HEK293 (cell line): ENCODE data around the gene WNT6.

Source experiments
- BCL11A ChIP-seq: fragments of 450-650 bp; formaldehyde crosslinking; IDR thresholded peaks from 2 replicates; pipeline ENCODE4 v1.5.1; 2016; ENCODE audit warnings: low read depth, missing biosample characterization, missing genetic modification characterization
- EGR2 ChIP-seq: fragments of 450-650 bp; formaldehyde crosslinking; IDR thresholded peaks from 2 replicates; pipeline ENCODE4 v1.5.1; 2016; ENCODE audit warnings: low read depth, missing biosample characterization, missing genetic modification characterization
- GLIS1 ChIP-seq: fragments of 450-650 bp; formaldehyde crosslinking; IDR thresholded peaks from 2 replicates; pipeline ENCODE4 v1.5.1; 2016; ENCODE audit warnings: missing biosample characterization, missing genetic modification characterization
- HOXC10 ChIP-seq: sonication (generic); formaldehyde crosslinking; IDR thresholded peaks from 2 replicates; pipeline ENCODE4 v1.8.1; 2023; ENCODE audit warnings: mild to moderate bottlenecking, missing genetic modification reagents
- SP3 ChIP-seq: fragments of 450-650 bp; formaldehyde crosslinking; IDR thresholded peaks from 2 replicates; pipeline ENCODE4 v1.5.1; 2016; ENCODE audit warnings: missing biosample characterization, missing genetic modification characterization
- WT1 ChIP-seq: fragments of 450-650 bp; formaldehyde crosslinking; IDR thresholded peaks from 2 replicates; pipeline ENCODE4 v1.5.1; 2016; ENCODE audit warnings: missing biosample characterization, missing genetic modification characterization
- ZBTB1 ChIP-seq: fragments of 450-650 bp; formaldehyde crosslinking; IDR thresholded peaks from 2 replicates; pipeline ENCODE4 v1.5.1; 2016; ENCODE audit warnings: missing biosample characterization, missing genetic modification characterization
- ZBTB17 ChIP-seq: fragments of 450-650 bp; formaldehyde crosslinking; IDR thresholded peaks from 2 replicates; pipeline ENCODE4 v1.5.1; 2016; ENCODE audit warnings: missing biosample characterization, missing genetic modification characterization
- ZBTB21 ChIP-seq: fragments of 450-650 bp; formaldehyde crosslinking; IDR thresholded peaks from 2 replicates; pipeline ENCODE4 v1.5.1; 2017; ENCODE audit warnings: missing biosample characterization, missing genetic modification characterization
- ZBTB6 ChIP-seq: fragments of 450-650 bp; formaldehyde crosslinking; IDR thresholded peaks from 2 replicates; pipeline ENCODE4 v1.5.1; 2017; ENCODE audit warnings: missing biosample characterization, missing genetic modification characterization
- ZFHX2 ChIP-seq: fragments of 450-650 bp; formaldehyde crosslinking; conservative IDR thresholded peaks from 2 replicates; pipeline ENCODE4 v1.5.1; 2016; ENCODE audit warnings: missing biosample characterization, missing genetic modification characterization
- ZFP37 ChIP-seq: fragments of 450-650 bp; formaldehyde crosslinking; IDR thresholded peaks from 2 replicates; pipeline ENCODE4 v1.5.1; 2016; ENCODE audit warnings: missing biosample characterization, missing genetic modification characterization
- ZIC2 ChIP-seq: fragments of 450-650 bp; formaldehyde crosslinking; IDR thresholded peaks from 2 replicates; pipeline ENCODE4 v1.5.1; 2016; ENCODE audit warnings: missing biosample characterization, missing genetic modification characterization
- ZNF10 ChIP-seq: fragments of 450-650 bp; formaldehyde crosslinking; IDR thresholded peaks from 2 replicates; pipeline ENCODE4 v1.5.1; 2017; ENCODE audit warnings: missing biosample characterization, missing genetic modification characterization
- ZNF18 ChIP-seq: fragments of 450-650 bp; formaldehyde crosslinking; IDR thresholded peaks from 2 replicates; pipeline ENCODE4 v1.5.1; 2016; ENCODE audit warnings: missing biosample characterization, missing genetic modification characterization
- ZNF26 ChIP-seq: fragments of 450-650 bp; formaldehyde crosslinking; IDR thresholded peaks from 2 replicates; pipeline ENCODE4 v1.5.1; 2016; ENCODE audit warnings: missing biosample characterization, missing genetic modification characterization
- ZNF335 ChIP-seq: fragments of 450-650 bp; formaldehyde crosslinking; conservative IDR thresholded peaks from 2 replicates; pipeline ENCODE4 v1.5.1; 2016; ENCODE audit warnings: missing biosample characterization, missing genetic modification characterization
- ZNF404 ChIP-seq: fragments of 450-650 bp; formaldehyde crosslinking; IDR thresholded peaks from 2 replicates; pipeline ENCODE4 v1.5.1; 2017; ENCODE audit warnings: missing biosample characterization, missing genetic modification characterization
- ZNF426 ChIP-seq: fragments of 450-650 bp; formaldehyde crosslinking; IDR thresholded peaks from 2 replicates; pipeline ENCODE4 v1.5.1; 2017; ENCODE audit warnings: missing biosample characterization, missing genetic modification characterization, mild to moderate bottlenecking, inconsistent platforms, moderate library complexity
- ZNF521 ChIP-seq: fragments of 450-650 bp; formaldehyde crosslinking; IDR thresholded peaks from 2 replicates; pipeline ENCODE4 v1.5.1; 2017; ENCODE audit warnings: missing biosample characterization, mild to moderate bottlenecking, missing genetic modification characterization
- ZNF639 ChIP-seq: fragments of 450-650 bp; formaldehyde crosslinking; IDR thresholded peaks from 2 replicates; pipeline ENCODE4 v1.5.1; 2016; ENCODE audit warnings: missing biosample characterization, missing genetic modification characterization
- ZNF701 ChIP-seq: fragments of 450-650 bp; formaldehyde crosslinking; IDR thresholded peaks from 2 replicates; pipeline ENCODE4 v1.5.1; 2016; ENCODE audit warnings: missing biosample characterization, missing genetic modification characterization
- TF ChIP-seq, protein P1 (sequence below): fragments of 450-650 bp; formaldehyde crosslinking; IDR thresholded peaks from 2 replicates; pipeline ENCODE4 v1.5.1; 2017; ENCODE audit warnings: missing biosample characterization, missing genetic modification characterization
- TF ChIP-seq, protein P2 (sequence below): fragments of 450-650 bp; formaldehyde crosslinking; IDR thresholded peaks from 2 replicates; pipeline ENCODE4 v1.5.1; 2016; ENCODE audit warnings: missing biosample characterization, missing genetic modification characterization, borderline replicate concordance
- TF ChIP-seq, protein P3 (sequence below): fragments of 450-650 bp; formaldehyde crosslinking; IDR thresholded peaks from 2 replicates; pipeline ENCODE4 v1.5.1; 2016; ENCODE audit warnings: missing biosample characterization, missing genetic modification characterization

Gene WNT6

DNA sequence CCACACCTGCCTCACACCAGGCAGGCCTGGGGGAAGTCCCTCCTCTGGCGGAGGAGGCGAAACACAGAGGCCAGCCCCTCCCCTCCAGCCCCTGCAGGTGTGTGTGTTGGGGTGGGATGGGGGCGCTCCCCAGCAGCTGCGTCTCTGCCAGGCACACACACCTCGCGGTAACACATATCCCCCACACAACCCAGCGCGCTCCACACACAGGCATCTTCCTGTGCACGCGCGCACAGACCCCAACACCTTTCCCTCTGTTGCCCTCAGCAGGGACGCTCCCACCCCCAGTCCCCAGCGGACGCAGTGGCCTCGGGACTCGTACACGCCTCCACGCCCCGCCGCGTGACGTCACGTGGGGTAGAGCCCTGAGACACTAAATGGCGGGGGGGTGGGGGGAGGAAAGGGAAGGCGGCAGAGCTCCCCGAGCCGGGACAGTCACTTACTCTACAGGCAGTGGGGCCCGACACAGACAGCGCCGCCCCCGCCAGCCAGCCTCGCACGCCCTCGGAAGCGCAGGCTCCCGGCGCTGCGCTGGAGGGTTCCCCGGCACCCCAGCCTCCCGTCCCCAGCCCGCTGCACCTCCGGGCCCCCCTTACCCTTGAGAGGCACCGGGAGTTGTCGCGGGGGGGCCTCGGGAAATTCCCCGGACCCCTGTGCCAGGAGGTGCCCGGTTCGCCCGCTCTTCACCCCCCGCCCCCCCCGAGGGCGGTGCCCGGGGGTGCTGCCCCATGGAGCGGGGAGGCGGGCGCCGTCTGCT is 20.7 kb downstream of the WNT6 start, which contains the start of gene WNT10A (continued):
- no peak for TF ChIP-seq ZNF426 (tag by site-specific recombination)
- no peak for TF ChIP-seq ZBTB6 (tag by site-specific recombination)
- TF ChIP-seq ZFP37 (tag by site-specific recombination) = no peak
- TF ChIP-seq ZNF18 (tag by site-specific recombination) = no peak
- TF ChIP-seq ZBTB17 (tag by site-specific recombination) = peak; percentile 44; the same call in 1 of the 2 replicates
- TF ChIP-seq GLIS1 (tag by site-specific recombination) = peak; percentile 78
- peak; percentile 61 for TF ChIP-seq SP3 (tag by site-specific recombination)
- TF ChIP-seq ZNF404 (tag by site-specific recombination) = no peak
- TF ChIP-seq, protein P1, sequence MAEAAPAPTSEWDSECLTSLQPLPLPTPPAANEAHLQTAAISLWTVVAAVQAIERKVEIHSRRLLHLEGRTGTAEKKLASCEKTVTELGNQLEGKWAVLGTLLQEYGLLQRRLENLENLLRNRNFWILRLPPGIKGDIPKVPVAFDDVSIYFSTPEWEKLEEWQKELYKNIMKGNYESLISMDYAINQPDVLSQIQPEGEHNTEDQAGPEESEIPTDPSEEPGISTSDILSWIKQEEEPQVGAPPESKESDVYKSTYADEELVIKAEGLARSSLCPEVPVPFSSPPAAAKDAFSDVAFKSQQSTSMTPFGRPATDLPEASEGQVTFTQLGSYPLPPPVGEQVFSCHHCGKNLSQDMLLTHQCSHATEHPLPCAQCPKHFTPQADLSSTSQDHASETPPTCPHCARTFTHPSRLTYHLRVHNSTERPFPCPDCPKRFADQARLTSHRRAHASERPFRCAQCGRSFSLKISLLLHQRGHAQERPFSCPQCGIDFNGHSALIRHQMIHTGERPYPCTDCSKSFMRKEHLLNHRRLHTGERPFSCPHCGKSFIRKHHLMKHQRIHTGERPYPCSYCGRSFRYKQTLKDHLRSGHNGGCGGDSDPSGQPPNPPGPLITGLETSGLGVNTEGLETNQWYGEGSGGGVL (tag by site-specific recombination) = peak; percentile 92
- peak; percentile 53; the same call in 1 of the 2 replicates for TF ChIP-seq ZBTB21 (tag by site-specific recombination)
- TF ChIP-seq EGR2 (tag by site-specific recombination) = peak; percentile 78
- TF ChIP-seq ZNF335 (tag by site-specific recombination) = 0 out of 2 replicates have a peak, but pooled peaks have one; percentile 23
- TF ChIP-seq ZFHX2 (tag by site-specific recombination) = peak; percentile 78
- no peak for TF ChIP-seq ZNF521
- peak; percentile 60 for TF ChIP-seq ZIC2
- no peak for TF ChIP-seq ZNF10 (tag by site-specific recombination)
- no peak for TF ChIP-seq ZNF26 (tag by site-specific recombination)
- TF ChIP-seq ZBTB1 (tag by site-specific recombination) = no peak
- TF ChIP-seq, protein P2, sequence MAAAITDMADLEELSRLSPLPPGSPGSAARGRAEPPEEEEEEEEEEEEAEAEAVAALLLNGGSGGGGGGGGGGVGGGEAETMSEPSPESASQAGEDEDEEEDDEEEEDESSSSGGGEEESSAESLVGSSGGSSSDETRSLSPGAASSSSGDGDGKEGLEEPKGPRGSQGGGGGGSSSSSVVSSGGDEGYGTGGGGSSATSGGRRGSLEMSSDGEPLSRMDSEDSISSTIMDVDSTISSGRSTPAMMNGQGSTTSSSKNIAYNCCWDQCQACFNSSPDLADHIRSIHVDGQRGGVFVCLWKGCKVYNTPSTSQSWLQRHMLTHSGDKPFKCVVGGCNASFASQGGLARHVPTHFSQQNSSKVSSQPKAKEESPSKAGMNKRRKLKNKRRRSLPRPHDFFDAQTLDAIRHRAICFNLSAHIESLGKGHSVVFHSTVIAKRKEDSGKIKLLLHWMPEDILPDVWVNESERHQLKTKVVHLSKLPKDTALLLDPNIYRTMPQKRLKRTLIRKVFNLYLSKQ (tag by site-specific recombination) = no peak
- no peak for TF ChIP-seq WT1 (tag by site-specific recombination)
- TF ChIP-seq ZNF701 (tag by site-specific recombination) = no peak
- no peak for TF ChIP-seq BCL11A (tag by site-specific recombination)
- TF ChIP-seq, protein P3, sequence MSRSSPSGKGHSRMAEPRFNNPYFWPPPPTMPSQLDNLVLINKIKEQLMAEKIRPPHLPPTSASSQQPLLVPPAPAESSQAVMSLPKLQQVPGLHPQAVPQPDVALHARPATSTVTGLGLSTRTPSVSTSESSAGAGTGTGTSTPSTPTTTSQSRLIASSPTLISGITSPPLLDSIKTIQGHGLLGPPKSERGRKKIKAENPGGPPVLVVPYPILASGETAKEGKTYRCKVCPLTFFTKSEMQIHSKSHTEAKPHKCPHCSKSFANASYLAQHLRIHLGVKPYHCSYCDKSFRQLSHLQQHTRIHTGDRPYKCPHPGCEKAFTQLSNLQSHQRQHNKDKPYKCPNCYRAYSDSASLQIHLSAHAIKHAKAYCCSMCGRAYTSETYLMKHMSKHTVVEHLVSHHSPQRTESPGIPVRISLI (tag by site-specific recombination) = no peak
- TF ChIP-seq ZNF639 (tag by site-specific recombination) = no peak
- no peak for TF ChIP-seq HOXC10 (CRISPR knock-in tag)
